Esophagus muscularis mucosa (tissue), 4 donors: ENCODE data around the gene C1orf105. TPM values are rescaled to one million over a fixed set of nuclear protein-coding genes. Genes with fewer than 3 reads are reported as not detected.

Experiments used
- DNase-seq: peaks from one replicate; pipeline ENCODE4 v3.0.0-alpha.2; 2017; ENCODE audit errors: extremely low spot score
- H3K27ac ChIP-seq, 4 donors: fragments of 200-600 bp; sonication (generic); replicated peaks in 1 of 4; 1 replicate in 3 of 4; 2 replicates in 1 of 4; pipeline ENCODE4 v1.5.1; 2016 to 2019; ENCODE audit warnings: mild to moderate bottlenecking in 1 of 4
- H3K27me3 ChIP-seq, 4 donors: fragments of 200-600 bp; sonication (generic); one replicate each; pipeline versions ENCODE4 v1.5.1 to v1.6.0; 2016 to 2019
- H3K36me3 ChIP-seq, 4 donors: fragments of 200-600 bp; sonication (generic); one replicate each; pipeline ENCODE4 v1.5.1; 2016 to 2019
- H3K4me1 ChIP-seq, 4 donors: fragments of 200-600 bp; sonication (generic); one replicate each; pipeline ENCODE4 v1.5.1; 2016 to 2019
- H3K4me3 ChIP-seq, 4 donors: fragments of 200-600 bp; sonication (generic); 1 replicate in 2 of 4; 2 replicates in 2 of 4; pipeline ENCODE4 v1.5.1; 2016 to 2019; ENCODE audit warnings: mild to moderate bottlenecking in 4 of 4, moderate library complexity in 1 of 4
- H3K9me3 ChIP-seq, 4 donors: fragments of 200-600 bp; sonication (generic); 1 replicate in 3 of 4; 2 replicates in 1 of 4; pipeline ENCODE4 v1.5.1; 2016 to 2019
- CTCF ChIP-seq, 3 experiments: fragments of 200-600 bp in 2 of 3; fragments of 450-650 bp in 1 of 3; sonication (generic) in 2 of 3; IDR thresholded peaks; one replicate each; pipeline ENCODE4 v1.5.1; 2017 to 2019; ENCODE audit warnings: antibody characterized with exemption in 3 of 3, mild to moderate bottlenecking in 2 of 3, moderate library complexity in 1 of 3
- EP300 ChIP-seq: sonication (generic); formaldehyde crosslinking; IDR thresholded peaks from one replicate; pipeline ENCODE4 v1.6.1; 2017; ENCODE audit warnings: antibody characterized with exemption
- POLR2A ChIP-seq: fragments of 450-650 bp; IDR thresholded peaks from one replicate; pipeline ENCODE4 v1.6.1; 2017; ENCODE audit warnings: antibody characterized with exemption, moderate library complexity, mild to moderate bottlenecking, low read depth
- POLR2AphosphoS5 ChIP-seq, 2 donors: sonication (generic); formaldehyde crosslinking; IDR thresholded peaks; one replicate each; pipeline ENCODE4 v1.6.1; 2017; ENCODE audit warnings: antibody characterized with exemption in 2 of 2
- WGBS: methylation state at CpG from one replicate; pipeline ENCODE4 v1.1.5; 2018; 5-methylcytosine and 5-hydroxymethylcytosine counted together
- intact Hi-C: fragments of 100-400 bp; cut with DNase I; formaldehyde crosslinking; loops from one replicate; pipeline ENCODE4 v1.15.1; 2023
- total RNA-seq, 4 donors: library from RNA; depleted of rRNA; stranded (reverse); fragments of >200 nt; gene quantifications; one replicate each; pipeline versions ENCODE4 v1.1.0 to v1.2.1, GENCODE V29; 2016

C1orf105 gene
- total RNA-seq, 4 donors from 2014 or later = not detected

- Histone ChIP-seq H3K9me3 (no peaks in the 10 kb centered on the region), H3K36me3 (no peaks in the 10 kb centered on the region), H3K27ac (no peak overlapping the region), H3K4me1 (no peaks in the 10 kb centered on the region), H3K4me3 (no peak overlapping the region), H3K27me3 (no peaks in the 10 kb centered on the region)
- intact Hi-C loops = no loop called here
- TF ChIP-seq EP300 = no peak
- TF ChIP-seq POLR2AphosphoS5 (IDR thresholded peaks at IDR 0.05) = no peak
- DNase-seq = no peak
These were observed 6.2 kb upstream of the C1orf105 start for GRCh38 chr1:172414331-172414730.

- DNase-seq = no peak
- Histone ChIP-seq H3K4me3 (no peak overlapping the region), H3K27ac (no peak overlapping the region), H3K4me1 (no peaks in the 10 kb centered on the region), H3K9me3 (no peaks in the 10 kb centered on the region), H3K27me3 (no peaks in the 10 kb centered on the region), H3K36me3 (no peaks in the 10 kb centered on the region)
- no peak for TF ChIP-seq EP300
- TF ChIP-seq POLR2A = no peak
- no peak for TF ChIP-seq POLR2AphosphoS5 (IDR thresholded peaks at IDR 0.05)
- TF ChIP-seq CTCF (IDR thresholded peaks at IDR 0.05) = no peak
- WGBS = 75% methylated on average over 4 of the region's 4 CpGs
- intact Hi-C loops = no loop called here
These were observed 3.9 kb upstream of the C1orf105 start for GRCh38 chr1:172416496-172417035.

GRCh38 chr1:172417557-172417956 lies 2.9 kb upstream of the C1orf105 start:
- no peak for DNase-seq
- Histone ChIP-seq H3K4me1 (no peaks in the 10 kb centered on the region), H3K4me3 (no peak overlapping the region), H3K36me3 (no peaks in the 10 kb centered on the region), H3K27ac (no peak overlapping the region), H3K9me3 (no peaks in the 10 kb centered on the region), H3K27me3 (no peaks in the 10 kb centered on the region)
- 89% methylated on average over 1 of the region's 1 CpG for WGBS
- TF ChIP-seq POLR2AphosphoS5 (IDR thresholded peaks at IDR 0.05) (no peak), POLR2A (no peak), EP300 (no peak), CTCF (IDR thresholded peaks at IDR 0.05) (no peak)
- intact Hi-C loops = no loop called here

GRCh38 chr1:172421974-172422604 lies 1.6 kb downstream of the C1orf105 start:
- Histone ChIP-seq H3K27me3 (no peaks in the 10 kb centered on the region), H3K4me3 (no peak overlapping the region), H3K36me3 (no peaks in the 10 kb centered on the region), H3K4me1 (no peaks in the 10 kb centered on the region), H3K27ac (no peak overlapping the region), H3K9me3 (no peaks in the 10 kb centered on the region)
- intact Hi-C loops = no loop called here
- TF ChIP-seq EP300 = no peak
- no peak for TF ChIP-seq POLR2AphosphoS5 (IDR thresholded peaks at IDR 0.05)
- TF ChIP-seq CTCF (IDR thresholded peaks at IDR 0.05) = no peak
- TF ChIP-seq POLR2A = no peak
- WGBS = 91% methylated on average over 4 of the region's 5 CpGs
- DNase-seq = no peak

- WGBS = 92% methylated on average over 2 of the region's 2 CpGs
- intact Hi-C loops = no loop called here
These were observed 2.9 kb downstream of the C1orf105 start for GRCh38 chr1:172423336-172423735.

More at GRCh38 chr1:172423336-172423735, 2.9 kb downstream of the C1orf105 start:
- Histone ChIP-seq H3K27ac (no peak overlapping the region), H3K36me3 (no peaks in the 10 kb centered on the region), H3K4me3 (no peak overlapping the region), H3K9me3 (no peaks in the 10 kb centered on the region), H3K27me3 (no peaks in the 10 kb centered on the region), H3K4me1 (no peaks in the 10 kb centered on the region)
- DNase-seq = no peak
- no peak for TF ChIP-seq EP300
- no peak for TF ChIP-seq CTCF (IDR thresholded peaks at IDR 0.05)
- no peak for TF ChIP-seq POLR2AphosphoS5 (IDR thresholded peaks at IDR 0.05)
